Body of pancreas (tissue), 4 donors: ENCODE data around the gene CAMLG.

Source experiments
- POLR2A ChIP-seq, 3 donors: fragments of 450-650 bp; IDR thresholded peaks; one replicate each; pipeline ENCODE4 v1.6.1; 2016; ENCODE audit warnings: antibody characterized with exemption in 3 of 3, mild to moderate bottlenecking in 2 of 3
- TF ChIP-seq, protein P1 (sequence below), 7 experiments: fragments of 450-650 bp in 4 of 7; fragments of 200-600 bp in 3 of 7; sonication (generic) in 3 of 7; IDR thresholded peaks; one replicate each; pipeline ENCODE4 v1.5.1; 2016 to 2019; ENCODE audit warnings: antibody characterized with exemption in 7 of 7

DNA sequence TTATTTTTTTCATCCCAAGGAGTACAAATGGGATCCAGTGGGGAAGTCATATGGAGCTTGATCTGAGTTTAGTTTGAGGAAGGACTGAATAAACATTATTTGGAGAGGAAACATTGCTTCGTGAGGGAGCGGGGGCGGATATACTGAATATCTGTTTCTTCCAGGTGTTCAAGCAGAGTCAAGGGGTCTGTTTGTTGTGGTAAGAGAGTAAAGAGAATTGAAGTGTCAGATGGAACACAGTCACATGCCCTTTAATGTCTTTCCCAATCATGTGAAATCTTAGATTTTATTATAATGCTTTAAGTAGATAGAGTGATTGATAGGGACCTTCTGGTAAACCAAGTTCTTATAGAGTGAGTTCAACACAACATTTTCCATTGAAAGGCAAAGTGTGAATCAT, 53.9 kb downstream of the CAMLG start:
- TF ChIP-seq, protein P1, sequence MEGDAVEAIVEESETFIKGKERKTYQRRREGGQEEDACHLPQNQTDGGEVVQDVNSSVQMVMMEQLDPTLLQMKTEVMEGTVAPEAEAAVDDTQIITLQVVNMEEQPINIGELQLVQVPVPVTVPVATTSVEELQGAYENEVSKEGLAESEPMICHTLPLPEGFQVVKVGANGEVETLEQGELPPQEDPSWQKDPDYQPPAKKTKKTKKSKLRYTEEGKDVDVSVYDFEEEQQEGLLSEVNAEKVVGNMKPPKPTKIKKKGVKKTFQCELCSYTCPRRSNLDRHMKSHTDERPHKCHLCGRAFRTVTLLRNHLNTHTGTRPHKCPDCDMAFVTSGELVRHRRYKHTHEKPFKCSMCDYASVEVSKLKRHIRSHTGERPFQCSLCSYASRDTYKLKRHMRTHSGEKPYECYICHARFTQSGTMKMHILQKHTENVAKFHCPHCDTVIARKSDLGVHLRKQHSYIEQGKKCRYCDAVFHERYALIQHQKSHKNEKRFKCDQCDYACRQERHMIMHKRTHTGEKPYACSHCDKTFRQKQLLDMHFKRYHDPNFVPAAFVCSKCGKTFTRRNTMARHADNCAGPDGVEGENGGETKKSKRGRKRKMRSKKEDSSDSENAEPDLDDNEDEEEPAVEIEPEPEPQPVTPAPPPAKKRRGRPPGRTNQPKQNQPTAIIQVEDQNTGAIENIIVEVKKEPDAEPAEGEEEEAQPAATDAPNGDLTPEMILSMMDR (IDR thresholded peaks at IDR 0.05) = no peak
- no peak for TF ChIP-seq POLR2A (IDR thresholded peaks at IDR 0.05)
